NCI-H2107 (cell line): ENCODE results near the gene FIBP.

Experiments
- DNase-seq: peaks from one replicate; lab custom pipeline; 2025; lab: John Stamatoyannopoulos, UW

The FIBP gene

DNA sequence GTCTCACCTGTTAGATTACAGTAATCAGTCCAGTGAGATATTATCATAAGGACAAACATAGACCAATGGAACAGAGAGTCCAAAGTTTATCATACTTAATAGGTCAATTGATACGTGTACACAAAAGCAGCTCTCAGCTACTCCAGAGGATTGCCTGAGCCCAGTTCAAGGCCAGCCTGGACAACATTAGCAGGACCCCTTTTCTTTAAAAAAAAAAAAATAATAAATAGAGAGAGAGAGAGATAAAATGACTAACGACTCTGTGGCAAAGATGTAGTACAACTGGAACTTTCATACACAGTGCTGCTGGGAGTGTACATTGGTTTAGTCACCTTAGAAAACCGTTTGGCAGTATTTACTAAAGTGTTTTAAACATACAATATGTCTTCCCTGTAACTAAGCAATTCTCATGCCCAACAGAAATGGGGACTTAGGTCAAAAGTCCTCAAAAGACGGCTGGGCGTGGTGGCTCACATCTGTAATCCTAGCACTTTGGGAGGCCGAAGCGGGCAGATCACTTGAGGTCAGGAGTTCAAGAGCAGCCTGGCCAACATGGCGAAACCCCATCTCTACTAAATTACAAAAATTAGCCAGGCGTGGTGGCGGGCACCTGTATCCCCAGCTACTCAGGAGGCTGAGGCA lies 43.9 kb downstream of the FIBP start:
- DNase-seq = no peak

DNA sequence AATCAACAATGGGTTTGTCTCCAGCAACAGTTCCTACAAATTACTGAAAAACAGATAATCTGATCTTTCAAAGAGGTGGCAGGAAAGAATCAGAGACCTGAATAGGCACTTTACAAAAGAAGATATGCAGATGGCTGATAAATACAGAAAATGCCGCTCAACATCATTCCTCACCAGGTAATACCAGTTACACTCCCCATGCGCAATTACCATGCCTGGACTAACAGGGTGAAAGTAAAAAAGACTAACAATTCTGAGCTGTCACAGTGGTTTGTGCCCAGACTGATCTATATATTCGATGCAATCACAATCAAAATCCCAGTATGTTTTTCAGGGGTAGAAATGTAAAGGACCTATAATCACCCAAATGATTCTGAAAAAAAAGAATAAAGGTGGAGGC lies 44.5 kb downstream of the FIBP start:
- DNase-seq = no peak

DNA sequence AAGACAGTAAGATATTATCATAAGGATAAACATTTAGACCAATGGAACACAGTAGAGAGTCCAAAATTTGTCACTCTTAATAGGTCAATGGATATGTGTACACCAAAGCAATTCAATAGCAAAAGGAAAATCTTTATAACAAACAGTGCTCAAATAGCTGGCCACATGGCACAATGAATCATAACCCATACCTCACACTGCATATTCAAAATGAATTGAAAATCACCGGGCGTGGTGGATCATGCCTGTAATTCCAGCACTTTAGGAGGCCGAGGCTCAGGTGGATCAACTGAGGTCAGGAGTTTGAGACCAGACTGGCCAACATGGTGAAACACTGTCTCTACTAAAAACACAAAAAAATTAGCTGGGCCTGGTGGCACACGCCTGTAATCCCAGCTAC lies 46.1 kb downstream of the FIBP start:
- DNase-seq = no peak

DNA sequence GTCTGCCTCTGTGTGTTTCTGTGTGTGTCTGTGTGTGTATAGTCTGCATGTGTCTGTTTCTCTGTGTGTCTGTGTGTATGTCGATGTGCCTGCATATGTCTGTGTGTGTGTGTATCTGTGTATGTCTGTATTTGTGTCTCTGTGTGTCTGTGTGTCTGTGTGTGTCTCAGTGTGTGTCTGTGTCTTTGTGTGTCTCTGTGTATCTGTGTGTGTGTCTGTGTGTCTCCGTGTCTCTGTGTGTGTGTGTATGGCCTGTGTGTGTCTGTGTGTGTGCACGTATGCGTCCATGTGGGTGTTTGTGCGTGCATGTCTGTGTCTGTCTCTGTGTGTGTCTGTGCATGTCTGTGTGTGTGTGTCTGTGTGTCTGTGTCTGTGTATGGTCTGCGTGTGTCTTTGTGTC lies 54.1 kb downstream of the FIBP start:
- no peak for DNase-seq
